Stimulated activated effector memory CD8-positive, alpha-beta T cell treated with anti-CD3 and anti-CD28 coated beads, Interleukin-12 subunit alpha, Interleukin-12 subunit beta, amount 100 ng/mL, for 72 hours (primary cell): ENCODE data around the gene KRTAP6-2.

Experiments used
- ATAC-seq: fragments of 150-1000 bp; cut with Tn5 transposase; 2 replicates; pipeline ENCODE4 v1.10.0; 2021
- DNase-seq, 2 donors: peaks; one replicate each; pipeline ENCODE4 v3.0.0; 2021 to 2022; ENCODE audit warnings: low spot score in 2 of 2
- H3K27ac Mint-ChIP-seq: one replicate; pipeline ENCODE4 v1.8.0; 2022; ENCODE audit warnings: mild to moderate bottlenecking, mixed read lengths
- H3K36me3 Mint-ChIP-seq: one replicate; pipeline ENCODE4 v1.8.0; 2022; ENCODE audit warnings: mild to moderate bottlenecking, mixed read lengths
- H3K4me1 Mint-ChIP-seq: one replicate; pipeline ENCODE4 v1.8.0; 2022; ENCODE audit warnings: mixed read lengths
- H3K4me3 Mint-ChIP-seq: one replicate; pipeline ENCODE4 v1.8.0; 2022; ENCODE audit warnings: mild to moderate bottlenecking, mixed read lengths
- H3K9me3 Mint-ChIP-seq: one replicate; pipeline ENCODE4 v1.8.0; 2022; ENCODE audit warnings: mixed read lengths

The KRTAP6-2 gene, protein sequence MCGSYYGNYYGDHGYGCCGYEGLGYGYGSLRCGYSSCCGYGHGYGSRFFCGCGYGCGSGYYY

DNA sequence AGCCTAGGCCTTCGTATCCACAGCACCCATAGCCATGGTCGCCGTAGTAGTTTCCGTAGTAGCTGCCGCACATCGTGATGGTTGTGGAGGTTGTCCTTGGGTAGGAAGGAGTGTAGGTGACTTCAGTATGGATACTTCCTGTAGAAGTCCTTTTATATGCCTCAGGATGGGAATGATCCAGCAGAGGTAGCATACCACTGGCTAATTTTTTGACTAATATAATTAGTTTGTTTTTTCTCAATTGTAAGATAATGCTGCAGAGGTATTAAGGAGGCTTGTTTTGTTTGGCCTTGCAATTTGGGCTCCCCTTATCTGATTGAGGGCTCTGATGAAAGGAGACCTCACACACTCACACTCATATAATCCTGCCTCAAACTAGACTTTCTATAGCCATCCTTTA lies at the start of gene KRTAP6-2:
Gene KRTAP6-2, minus strand, starts transcription at position 101 of the 400 bp plus-strand sequence. Its CDS starts 28 bp downstream, at position 73.
- DNase-seq (no peak), ATAC-seq (no peak)
- Mint-ChIP-seq H3K4me1 (no peaks in the 10 kb centered on the region), H3K36me3 (no peaks in the 10 kb centered on the region), H3K4me3 (no peak within 1 kb of the TSS), H3K9me3 (peaks cover 8% of the 10 kb centered on the region), H3K27ac (no peak within 1 kb of the TSS)

DNA sequence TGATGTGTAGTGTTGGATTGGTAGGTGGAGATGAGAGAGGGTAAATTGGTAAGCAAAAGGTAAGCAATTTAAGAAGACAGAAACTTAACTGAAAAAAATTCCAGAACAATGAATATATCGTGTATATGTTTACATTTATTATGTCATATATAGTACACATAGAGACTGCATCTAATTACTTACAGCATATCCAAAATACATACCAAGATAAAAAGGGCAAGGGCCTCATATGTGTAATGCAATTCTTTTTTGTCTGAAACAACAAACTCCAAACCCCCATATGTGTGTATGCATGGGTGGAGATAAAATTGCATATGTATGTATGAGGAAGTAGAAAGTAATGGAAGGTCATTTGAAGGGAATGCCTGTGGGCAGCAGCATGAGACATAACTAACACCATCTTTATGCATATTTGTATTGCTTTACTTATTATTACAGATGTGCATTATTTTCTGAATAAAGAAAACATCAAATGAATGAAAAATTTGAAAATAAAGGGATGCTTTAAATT lies 48.3 kb upstream of the KRTAP6-2 start:
- Mint-ChIP-seq H3K9me3 (peaks cover 14% of the 10 kb centered on the region), H3K4me3 (no peak overlapping the region), H3K36me3 (no peaks in the 10 kb centered on the region), H3K27ac (no peak overlapping the region), H3K4me1 (no peaks in the 10 kb centered on the region)
- DNase-seq: no peak
- no peak for ATAC-seq

DNA sequence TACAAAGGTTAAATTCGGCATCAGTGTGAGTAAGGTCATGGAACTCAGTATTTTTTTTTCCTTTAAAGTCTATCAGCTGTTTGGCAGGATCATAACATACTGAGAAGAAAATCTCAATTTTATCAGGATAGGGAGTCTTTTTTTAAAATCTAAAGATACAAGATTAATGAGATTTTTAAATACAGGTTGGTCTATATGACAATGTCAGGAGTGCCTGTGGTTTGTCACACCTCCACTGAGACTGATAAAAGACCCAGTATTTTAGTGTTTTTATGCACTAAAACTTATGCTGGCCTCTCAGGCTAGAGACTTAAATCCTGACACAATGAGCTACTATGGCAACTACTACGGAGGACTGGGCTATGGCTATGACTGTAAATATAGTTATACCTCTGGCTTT lies 43.9 kb upstream of the KRTAP6-2 start, which contains the start of gene KRTAP20-3:
Gene KRTAP20-3, plus strand, starts transcription at position 301 of the 400 bp plus-strand sequence.
- Mint-ChIP-seq H3K27ac (no peak within 1 kb of the TSS), H3K4me1 (no peaks in the 10 kb centered on the region), H3K9me3 (peaks cover 14% of the 10 kb centered on the region), H3K4me3 (no peak within 1 kb of the TSS), H3K36me3 (no peaks in the 10 kb centered on the region)
- DNase-seq (no peak), ATAC-seq (no peak)

DNA sequence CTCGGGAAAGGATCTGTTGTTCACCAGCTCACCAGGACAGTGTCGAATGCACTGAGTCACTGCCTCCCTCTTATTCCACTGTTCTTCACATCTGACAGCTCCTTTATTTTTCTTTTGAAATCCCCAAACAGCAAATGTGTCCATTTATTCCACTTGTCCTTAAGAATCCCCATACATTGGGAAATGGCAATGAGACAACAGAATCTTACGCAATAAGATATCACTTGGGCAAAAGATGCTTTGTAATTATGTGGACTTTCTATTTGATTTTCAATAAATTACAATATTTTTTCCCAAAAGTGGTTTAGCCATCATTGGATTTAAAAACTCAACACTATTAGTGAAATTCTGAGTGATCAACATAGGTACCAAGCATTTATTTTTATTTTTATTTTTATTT lies 40.0 kb upstream of the KRTAP6-2 start:
- H3K27ac Mint-ChIP-seq: no peak overlapping the region
- DNase-seq (no peak), ATAC-seq (no peak)
- no peaks in the 10 kb centered on the region for H3K4me1 Mint-ChIP-seq
- no peaks in the 10 kb centered on the region for H3K36me3 Mint-ChIP-seq
- H3K4me3 Mint-ChIP-seq: no peak overlapping the region
- peaks cover 4% of the 10 kb centered on the region for H3K9me3 Mint-ChIP-seq

DNA sequence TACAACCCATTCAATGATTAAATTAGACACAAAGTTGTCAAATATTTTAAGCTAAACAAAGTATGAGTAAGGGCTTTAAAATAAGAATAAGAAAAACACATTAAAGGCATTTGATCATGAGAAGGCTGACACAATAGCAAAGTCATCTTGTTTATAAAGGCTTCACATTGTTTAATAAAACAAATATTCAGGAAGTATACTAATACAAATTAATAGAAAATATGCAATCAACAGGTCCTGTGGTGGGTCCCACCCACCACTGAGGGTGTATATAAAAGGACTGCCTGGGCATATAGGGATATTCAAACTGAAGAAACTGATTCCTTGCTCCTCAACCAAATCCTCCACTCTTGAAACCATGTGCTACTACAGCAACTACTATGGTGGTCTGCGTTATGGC lies 36.2 kb upstream of the KRTAP6-2 start, which contains the start of gene KRTAP20-2:
Gene KRTAP20-2, plus strand, starts transcription at position 301 of the 400 bp plus-strand sequence. Its CDS starts 58 bp downstream, at position 359.
- Mint-ChIP-seq H3K36me3 (no peaks in the 10 kb centered on the region), H3K9me3 (no peaks in the 10 kb centered on the region), H3K27ac (no peak within 1 kb of the TSS), H3K4me3 (no peak within 1 kb of the TSS), H3K4me1 (no peaks in the 10 kb centered on the region)
- ATAC-seq: peak; percentile 16
- DNase-seq: no peak

DNA sequence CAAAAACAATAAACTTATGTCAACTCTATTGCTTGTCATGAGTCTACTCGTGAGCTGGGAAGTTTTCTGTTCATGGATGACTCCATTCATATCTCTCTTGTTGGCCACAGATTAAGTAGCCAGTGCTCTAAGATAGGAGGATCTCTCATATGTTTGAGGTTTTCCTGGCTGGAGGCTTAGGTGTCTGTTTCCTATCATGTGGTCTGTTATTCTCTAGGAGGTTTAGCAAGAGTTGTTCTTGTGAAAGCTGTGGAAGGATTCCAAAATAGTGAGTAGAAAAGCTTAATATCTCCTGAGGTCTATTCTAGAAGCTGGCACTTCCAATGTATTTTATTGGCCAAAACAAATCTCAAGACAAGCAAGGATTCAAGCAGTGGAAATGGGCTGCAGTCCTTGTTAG lies 30.5 kb upstream of the KRTAP6-2 start:
- no peaks in the 10 kb centered on the region for H3K36me3 Mint-ChIP-seq
- H3K4me3 Mint-ChIP-seq: no peak overlapping the region
- no peaks in the 10 kb centered on the region for H3K9me3 Mint-ChIP-seq
- ATAC-seq (no peak), DNase-seq (no peak)
- H3K4me1 Mint-ChIP-seq: no peaks in the 10 kb centered on the region
- no peak overlapping the region for H3K27ac Mint-ChIP-seq

DNA sequence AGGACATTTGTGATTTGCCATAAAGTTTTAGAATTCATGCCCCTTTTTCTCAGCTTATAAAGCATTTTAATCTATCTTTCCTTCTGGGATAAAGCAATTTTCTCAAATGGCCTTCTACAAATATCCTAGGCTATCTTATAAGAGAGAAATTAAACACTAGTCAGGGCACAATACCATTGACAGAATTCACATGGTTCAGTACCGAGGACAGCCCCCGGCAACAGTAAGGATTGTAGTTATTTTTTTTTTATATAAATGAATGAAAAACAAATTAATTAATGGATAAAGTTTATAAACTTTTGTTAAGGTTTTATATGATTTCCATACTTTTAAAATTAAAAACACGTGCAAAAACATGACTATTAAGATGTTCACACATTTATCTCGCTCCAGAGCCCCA lies 29.4 kb upstream of the KRTAP6-2 start:
- no peak for ATAC-seq
- no peak for DNase-seq
- Mint-ChIP-seq H3K9me3 (no peaks in the 10 kb centered on the region), H3K4me3 (no peak overlapping the region), H3K36me3 (no peaks in the 10 kb centered on the region), H3K4me1 (no peaks in the 10 kb centered on the region), H3K27ac (no peak overlapping the region)

DNA sequence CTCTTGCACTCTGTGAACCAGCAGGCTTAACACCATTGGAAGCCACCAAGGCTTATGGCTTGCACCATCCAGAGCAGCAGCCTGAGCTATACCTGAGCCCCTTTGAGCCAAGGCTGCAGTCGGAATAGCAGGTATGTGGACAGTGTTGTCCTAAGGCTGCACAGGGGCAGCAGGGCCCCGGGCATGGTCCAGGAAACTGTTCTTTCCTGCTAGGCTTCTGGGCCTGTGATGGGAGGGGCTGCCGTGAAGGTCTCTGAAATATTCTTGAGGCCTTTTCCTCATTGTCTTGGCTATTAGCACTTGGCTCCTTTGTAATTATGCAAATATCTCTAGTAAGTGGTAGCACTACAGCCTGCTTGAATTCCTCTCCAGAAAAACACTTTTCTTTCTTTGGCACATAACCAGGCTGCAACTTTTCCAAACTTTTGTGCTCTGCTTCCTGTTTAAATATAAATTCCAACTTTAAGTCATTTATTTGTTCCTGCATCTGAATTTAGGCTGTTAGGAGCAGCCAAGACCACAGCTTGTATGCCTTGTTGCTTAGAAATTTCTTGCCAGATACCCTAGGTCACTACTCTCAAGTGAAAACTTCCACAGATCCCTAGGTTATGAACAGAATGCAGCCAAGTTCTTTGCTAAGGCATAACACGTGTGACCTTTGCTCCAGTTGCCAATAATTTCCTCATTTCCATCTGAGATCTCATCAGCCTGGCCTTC lies 26.9 kb upstream of the KRTAP6-2 start:
- ATAC-seq: no peak
- no peak overlapping the region for H3K27ac Mint-ChIP-seq
- DNase-seq: no peak
- no peaks in the 10 kb centered on the region for H3K4me1 Mint-ChIP-seq
- H3K9me3 Mint-ChIP-seq: no peaks in the 10 kb centered on the region
- no peaks in the 10 kb centered on the region for H3K36me3 Mint-ChIP-seq
- no peak overlapping the region for H3K4me3 Mint-ChIP-seq

DNA sequence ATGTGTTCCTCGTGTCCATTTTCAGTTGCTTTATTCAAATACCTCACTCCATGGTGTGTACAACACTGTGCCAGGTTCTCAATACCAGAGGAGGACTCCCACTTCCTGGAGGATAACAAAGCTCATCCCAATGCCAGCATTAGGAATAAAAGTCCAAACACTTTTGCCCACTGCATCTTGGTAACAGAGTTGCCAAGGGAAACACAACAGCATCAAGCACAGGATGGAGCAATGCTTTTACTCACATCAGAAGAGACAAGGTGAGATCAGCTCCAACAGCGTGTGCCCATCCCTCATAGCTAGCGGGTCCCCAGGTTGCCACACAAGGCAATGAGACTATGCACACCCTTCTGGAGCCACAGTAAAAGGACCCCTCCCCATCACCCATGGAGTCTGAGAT lies 24.7 kb upstream of the KRTAP6-2 start:
- ATAC-seq: no peak
- Mint-ChIP-seq H3K4me1 (no peaks in the 10 kb centered on the region), H3K9me3 (no peaks in the 10 kb centered on the region), H3K36me3 (no peaks in the 10 kb centered on the region), H3K4me3 (no peak overlapping the region), H3K27ac (no peak overlapping the region)
- DNase-seq: no peak

DNA sequence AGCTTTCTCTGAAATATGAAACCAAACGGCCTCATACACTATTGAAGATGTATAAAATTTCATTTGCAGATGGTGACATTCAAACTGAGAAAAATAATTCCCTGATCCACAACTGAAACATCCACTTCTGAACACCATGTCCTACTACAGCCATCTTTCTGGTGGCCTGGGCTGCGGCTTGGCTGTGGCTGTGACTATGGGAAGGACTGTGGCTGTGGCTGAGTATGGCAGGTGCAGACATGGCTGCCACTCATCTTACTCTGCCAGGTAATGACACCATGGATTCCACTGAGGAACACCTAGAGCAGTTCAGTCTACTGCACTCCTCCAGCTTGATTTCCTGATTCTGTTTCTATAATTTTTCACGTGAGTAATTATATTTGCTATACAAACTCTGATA lies 21.8 kb upstream of the KRTAP6-2 start, which contains the start of gene KRTAP20-4:
Gene KRTAP20-4, plus strand, starts transcription at position 106 of the 400 bp plus-strand sequence.
- no peak for ATAC-seq
- no peaks in the 10 kb centered on the region for H3K4me1 Mint-ChIP-seq

DNA sequence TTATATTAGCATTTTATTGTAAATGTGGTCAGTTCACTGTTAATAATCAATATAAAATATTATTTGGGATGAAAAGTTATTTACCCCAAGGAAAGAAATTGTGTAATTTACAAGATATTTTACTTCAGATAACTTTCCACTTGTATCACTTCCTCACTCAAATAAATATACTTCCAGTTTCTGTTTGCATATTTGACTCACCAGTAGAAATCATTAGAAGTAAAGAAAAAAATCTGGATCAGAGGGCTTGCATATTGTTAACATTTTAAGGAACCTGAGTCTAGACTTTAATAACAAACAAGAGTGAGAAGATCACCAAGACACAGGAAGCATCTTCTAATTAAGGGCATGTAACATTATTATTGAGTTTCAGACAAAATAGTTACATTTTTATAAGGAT lies 21.4 kb upstream of the KRTAP6-2 start:
- no peak overlapping the region for H3K4me3 Mint-ChIP-seq
- H3K4me1 Mint-ChIP-seq: no peaks in the 10 kb centered on the region
- DNase-seq (no peak), ATAC-seq (no peak)
- H3K36me3 Mint-ChIP-seq: no peaks in the 10 kb centered on the region
- H3K9me3 Mint-ChIP-seq: no peaks in the 10 kb centered on the region
- H3K27ac Mint-ChIP-seq: no peak overlapping the region

More for the DNA sequence above, 21.8 kb upstream of the KRTAP6-2 start, which contains the start of gene KRTAP20-4:
- DNase-seq: no peak
- no peaks in the 10 kb centered on the region for H3K9me3 Mint-ChIP-seq
- H3K4me3 Mint-ChIP-seq: no peak within 1 kb of the TSS
- H3K27ac Mint-ChIP-seq: no peak within 1 kb of the TSS
- H3K36me3 Mint-ChIP-seq: no peaks in the 10 kb centered on the region

DNA sequence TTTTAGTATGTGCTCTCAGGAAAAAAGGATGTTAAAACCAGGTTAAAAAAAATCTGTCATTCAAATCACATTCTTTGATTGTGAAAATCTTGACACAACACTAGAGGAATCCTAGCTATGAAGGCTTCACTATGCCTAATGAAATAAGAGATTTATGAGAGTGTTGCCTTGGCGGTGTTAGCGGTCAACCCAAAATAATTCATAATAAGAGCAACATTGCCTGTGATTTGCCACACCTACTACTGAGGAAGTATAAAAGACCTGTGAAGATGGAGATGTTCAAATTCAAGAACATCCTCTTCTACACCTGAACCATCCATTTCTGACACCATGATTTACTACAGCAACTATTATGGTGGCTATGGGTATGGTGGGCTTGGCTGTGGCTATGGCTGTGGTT lies 17.4 kb upstream of the KRTAP6-2 start, which contains the start of gene KRTAP20-1:
Gene KRTAP20-1, plus strand, starts transcription at position 301 of the 400 bp plus-strand sequence. Its CDS starts 30 bp downstream, at position 331.
- Mint-ChIP-seq H3K9me3 (no peaks in the 10 kb centered on the region), H3K36me3 (no peaks in the 10 kb centered on the region), H3K4me1 (no peaks in the 10 kb centered on the region), H3K4me3 (no peak within 1 kb of the TSS), H3K27ac (no peak within 1 kb of the TSS)
- ATAC-seq (no peak), DNase-seq (no peak)

DNA sequence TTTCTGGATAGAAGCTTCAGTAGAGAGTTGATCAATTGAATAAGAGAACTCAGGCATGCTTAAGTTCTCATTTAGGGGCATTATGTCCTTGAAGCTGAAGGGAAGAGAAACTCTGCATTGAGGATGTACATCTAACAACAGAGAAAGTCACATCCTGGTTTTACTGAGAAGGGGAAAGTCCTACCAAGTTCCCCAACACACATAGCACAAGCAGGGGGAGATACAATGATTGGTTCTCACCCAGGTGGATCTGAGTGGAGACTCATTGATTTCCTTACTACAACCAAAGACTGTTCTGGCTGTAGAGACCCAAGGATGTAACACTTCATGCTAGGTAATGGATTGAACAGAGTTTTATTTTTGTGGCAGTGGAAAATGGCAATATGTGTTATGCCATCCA lies 16.5 kb upstream of the KRTAP6-2 start:
- Mint-ChIP-seq H3K4me3 (no peak overlapping the region), H3K36me3 (no peaks in the 10 kb centered on the region), H3K9me3 (peaks cover 3% of the 10 kb centered on the region), H3K4me1 (no peaks in the 10 kb centered on the region), H3K27ac (no peak overlapping the region)
- DNase-seq (no peak), ATAC-seq (no peak)

DNA sequence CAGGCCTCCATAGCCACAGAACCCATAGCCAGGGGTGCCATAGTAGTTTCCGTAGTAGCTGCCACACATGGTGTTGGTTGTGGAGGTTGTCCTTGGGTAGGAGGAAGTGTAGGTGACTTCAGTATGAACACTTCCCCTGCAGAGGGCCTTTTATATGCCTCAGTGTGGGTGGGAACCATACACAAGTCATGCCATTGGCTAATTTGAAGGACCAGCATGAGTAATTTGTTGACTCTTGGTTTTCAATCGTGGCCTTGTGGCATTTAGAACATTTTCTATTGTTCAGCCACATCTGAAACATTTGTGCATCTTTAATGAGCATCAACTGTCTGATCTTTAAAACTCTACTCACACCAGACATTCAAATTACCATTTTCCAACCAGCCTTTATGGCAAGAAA lies 15.1 kb upstream of the KRTAP6-2 start, which contains the start of gene KRTAP6-1:
Gene KRTAP6-1, minus strand, starts transcription at position 95 of the 400 bp plus-strand sequence. Its CDS starts 26 bp downstream, at position 69.
- Mint-ChIP-seq H3K36me3 (no peaks in the 10 kb centered on the region), H3K9me3 (peaks cover 3% of the 10 kb centered on the region), H3K27ac (no peak within 1 kb of the TSS), H3K4me3 (no peak within 1 kb of the TSS), H3K4me1 (no peaks in the 10 kb centered on the region)
- DNase-seq: no peak
- no peak for ATAC-seq

DNA sequence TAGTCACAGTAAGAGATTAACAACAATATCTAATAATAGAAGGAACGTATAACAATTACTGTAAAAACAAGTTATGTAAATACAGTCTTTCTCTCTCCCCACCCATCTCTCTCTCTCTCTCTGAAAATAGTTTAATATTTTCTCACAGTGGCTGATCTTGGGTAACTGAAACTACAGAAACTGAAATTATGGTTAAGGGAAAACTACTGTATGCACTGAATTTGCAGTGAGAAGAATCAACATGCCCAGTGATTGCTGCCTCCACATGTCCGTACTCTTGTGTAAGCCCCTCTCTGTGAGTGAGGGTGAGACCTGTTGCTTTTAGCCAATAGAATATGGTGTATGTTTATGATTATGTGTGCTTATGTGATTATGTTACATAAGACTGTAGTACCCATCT lies 13.4 kb upstream of the KRTAP6-2 start:
- DNase-seq: no peak
- no peak for ATAC-seq
- no peaks in the 10 kb centered on the region for H3K4me1 Mint-ChIP-seq
- H3K36me3 Mint-ChIP-seq: no peaks in the 10 kb centered on the region
- no peak overlapping the region for H3K27ac Mint-ChIP-seq
- H3K4me3 Mint-ChIP-seq: no peak overlapping the region
- peaks cover 10% of the 10 kb centered on the region for H3K9me3 Mint-ChIP-seq

DNA sequence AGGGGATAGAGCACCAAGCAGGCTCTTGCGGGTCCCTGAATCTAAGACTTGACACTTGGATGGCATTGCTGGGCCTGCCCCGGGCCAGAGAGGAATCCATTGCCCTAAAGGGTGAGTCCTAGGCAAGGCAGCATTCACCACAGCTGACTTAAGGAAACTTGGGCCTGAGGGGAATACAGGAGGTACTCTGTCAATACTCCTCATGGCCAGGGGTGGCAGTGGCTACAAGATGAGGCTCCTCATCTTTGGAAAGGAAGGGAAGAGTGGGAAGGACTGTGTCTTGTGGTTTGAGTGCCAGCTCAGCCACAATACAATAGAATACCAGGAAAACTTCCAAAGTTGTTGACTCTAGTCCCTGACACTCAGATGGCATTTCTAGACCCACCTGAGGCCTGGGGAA lies 7.3 kb upstream of the KRTAP6-2 start:
- DNase-seq (no peak), ATAC-seq (no peak)
- H3K4me3 Mint-ChIP-seq: no peak overlapping the region
- no peaks in the 10 kb centered on the region for H3K36me3 Mint-ChIP-seq
- H3K9me3 Mint-ChIP-seq: peaks cover 16% of the 10 kb centered on the region
- no peaks in the 10 kb centered on the region for H3K4me1 Mint-ChIP-seq
- H3K27ac Mint-ChIP-seq: no peak overlapping the region
